ENCODE data around the gene CLCA4.

DNA sequence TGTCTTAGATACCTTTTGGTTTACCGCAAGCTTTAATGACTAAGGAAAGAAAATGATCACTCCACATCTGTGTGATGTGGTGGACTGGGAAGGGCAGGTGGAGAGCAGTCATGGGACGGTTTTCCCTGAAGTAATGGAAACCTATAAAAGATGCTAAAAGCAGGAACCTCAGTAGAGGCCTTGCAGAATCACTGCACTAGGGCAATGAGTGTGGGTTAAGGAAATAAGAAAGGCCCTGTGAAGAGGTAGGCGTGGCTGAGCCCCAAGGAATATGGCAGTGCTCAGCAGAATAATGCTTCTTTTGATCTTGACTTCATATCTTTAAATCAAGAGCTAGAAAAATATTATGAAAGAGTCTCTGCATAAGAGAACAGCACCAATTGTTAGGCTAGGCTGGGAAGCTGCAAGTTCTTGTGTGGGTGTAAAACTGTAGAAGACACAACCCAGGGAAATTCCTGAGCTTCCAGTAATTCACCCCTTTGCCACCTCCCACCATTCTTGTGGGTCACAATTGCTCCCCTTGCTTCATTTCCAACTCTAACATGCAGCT, 49.9 kb downstream of the CLCA4 start:
- TF ChIP-seq, protein P1, sequence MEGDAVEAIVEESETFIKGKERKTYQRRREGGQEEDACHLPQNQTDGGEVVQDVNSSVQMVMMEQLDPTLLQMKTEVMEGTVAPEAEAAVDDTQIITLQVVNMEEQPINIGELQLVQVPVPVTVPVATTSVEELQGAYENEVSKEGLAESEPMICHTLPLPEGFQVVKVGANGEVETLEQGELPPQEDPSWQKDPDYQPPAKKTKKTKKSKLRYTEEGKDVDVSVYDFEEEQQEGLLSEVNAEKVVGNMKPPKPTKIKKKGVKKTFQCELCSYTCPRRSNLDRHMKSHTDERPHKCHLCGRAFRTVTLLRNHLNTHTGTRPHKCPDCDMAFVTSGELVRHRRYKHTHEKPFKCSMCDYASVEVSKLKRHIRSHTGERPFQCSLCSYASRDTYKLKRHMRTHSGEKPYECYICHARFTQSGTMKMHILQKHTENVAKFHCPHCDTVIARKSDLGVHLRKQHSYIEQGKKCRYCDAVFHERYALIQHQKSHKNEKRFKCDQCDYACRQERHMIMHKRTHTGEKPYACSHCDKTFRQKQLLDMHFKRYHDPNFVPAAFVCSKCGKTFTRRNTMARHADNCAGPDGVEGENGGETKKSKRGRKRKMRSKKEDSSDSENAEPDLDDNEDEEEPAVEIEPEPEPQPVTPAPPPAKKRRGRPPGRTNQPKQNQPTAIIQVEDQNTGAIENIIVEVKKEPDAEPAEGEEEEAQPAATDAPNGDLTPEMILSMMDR (IDR thresholded peaks at IDR 0.05), result no peak
- no peak for TF ChIP-seq POLR2A (IDR thresholded peaks at IDR 0.05)

All from Peyer's patch (tissue), 4 donors.